GM10266 (cell line): ENCODE results near the gene FAAH.

Experiments used
- DNase-seq: peaks from one replicate; pipeline ENCODE4 v3.0.0; 2012; ENCODE audit errors: extremely low spot score
- TF ChIP-seq, protein P1 (sequence below): IDR thresholded peaks from 2 replicates; pipeline ENCODE4 v1.5.1; 2012; ENCODE audit warnings: mild to moderate bottlenecking, low read depth; ENCODE audit not compliant: control insufficient read depth, insufficient read depth; ENCODE audit errors: missing control alignments

FAAH gene

DNA sequence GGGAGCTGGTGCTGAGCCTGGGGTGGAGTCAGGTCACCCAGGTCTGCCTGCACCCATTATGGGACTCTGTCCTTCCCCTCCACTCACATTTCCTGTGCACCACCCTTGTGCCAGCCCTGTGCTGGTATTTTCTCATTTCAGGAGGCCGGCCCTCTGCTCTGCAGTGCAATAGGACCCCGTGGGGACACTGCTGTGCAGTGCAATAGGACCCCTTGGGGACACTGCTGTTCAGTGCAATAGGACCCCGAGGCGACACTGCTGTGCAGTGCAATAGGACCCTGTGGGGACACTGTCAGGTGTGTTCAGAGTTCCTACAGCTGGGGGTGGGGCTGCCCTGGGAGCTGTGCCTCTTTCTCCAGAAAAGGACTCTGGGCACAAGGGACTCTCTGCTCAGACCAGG is 59.3 kb downstream of the FAAH start:
- no peak for DNase-seq
- TF ChIP-seq, protein P1, sequence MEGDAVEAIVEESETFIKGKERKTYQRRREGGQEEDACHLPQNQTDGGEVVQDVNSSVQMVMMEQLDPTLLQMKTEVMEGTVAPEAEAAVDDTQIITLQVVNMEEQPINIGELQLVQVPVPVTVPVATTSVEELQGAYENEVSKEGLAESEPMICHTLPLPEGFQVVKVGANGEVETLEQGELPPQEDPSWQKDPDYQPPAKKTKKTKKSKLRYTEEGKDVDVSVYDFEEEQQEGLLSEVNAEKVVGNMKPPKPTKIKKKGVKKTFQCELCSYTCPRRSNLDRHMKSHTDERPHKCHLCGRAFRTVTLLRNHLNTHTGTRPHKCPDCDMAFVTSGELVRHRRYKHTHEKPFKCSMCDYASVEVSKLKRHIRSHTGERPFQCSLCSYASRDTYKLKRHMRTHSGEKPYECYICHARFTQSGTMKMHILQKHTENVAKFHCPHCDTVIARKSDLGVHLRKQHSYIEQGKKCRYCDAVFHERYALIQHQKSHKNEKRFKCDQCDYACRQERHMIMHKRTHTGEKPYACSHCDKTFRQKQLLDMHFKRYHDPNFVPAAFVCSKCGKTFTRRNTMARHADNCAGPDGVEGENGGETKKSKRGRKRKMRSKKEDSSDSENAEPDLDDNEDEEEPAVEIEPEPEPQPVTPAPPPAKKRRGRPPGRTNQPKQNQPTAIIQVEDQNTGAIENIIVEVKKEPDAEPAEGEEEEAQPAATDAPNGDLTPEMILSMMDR: no peak

- TF ChIP-seq, protein P1: no peak
- no peak for DNase-seq
Measured at GRCh38 chr1:46455951-46456350, 61.8 kb downstream of the FAAH start.

GRCh38 chr1:46456411-46456963 is 62.4 kb downstream of the FAAH start:
- TF ChIP-seq, protein P1: no peak
- no peak for DNase-seq

DNA sequence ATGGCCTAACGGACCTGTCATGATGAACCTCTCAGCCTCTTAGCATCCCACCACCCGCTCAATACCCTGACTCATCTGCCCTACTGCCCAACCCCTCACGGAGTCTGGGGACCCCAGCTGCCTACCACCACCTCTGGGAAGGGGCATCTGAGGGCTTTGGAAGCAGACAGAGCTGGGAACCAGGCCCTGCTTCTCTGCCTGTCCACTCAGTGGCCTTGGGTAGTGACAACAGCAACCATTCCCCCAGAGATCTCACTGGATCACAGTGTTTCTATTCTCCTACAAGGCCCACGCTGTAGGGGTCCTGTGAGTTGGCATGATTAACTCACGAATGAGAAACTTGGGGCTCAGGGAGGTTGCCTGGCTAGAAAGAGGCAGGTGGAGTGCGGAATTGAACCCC is 63.1 kb downstream of the FAAH start:
- no peak for DNase-seq
- TF ChIP-seq, protein P1: no peak

DNA sequence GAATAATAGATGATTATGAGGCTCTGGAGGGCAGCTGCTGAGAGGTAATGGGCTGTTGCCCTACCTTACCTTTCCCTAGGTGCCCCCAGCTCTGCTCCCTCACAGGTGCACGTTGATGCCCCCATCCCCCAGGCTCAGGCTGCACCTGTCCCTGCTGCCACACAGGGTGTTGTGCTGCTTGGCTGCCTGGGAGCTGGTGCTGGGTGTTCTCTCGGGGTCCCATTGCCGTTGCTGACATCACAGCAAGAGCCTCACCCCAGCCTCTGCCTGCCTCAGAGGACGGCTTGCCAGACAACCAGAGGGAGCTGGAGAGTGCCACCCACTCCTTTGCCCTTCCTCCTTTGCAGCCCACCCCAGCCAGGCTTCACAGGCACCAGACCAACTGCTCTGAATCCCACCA is 64.1 kb downstream of the FAAH start:
- TF ChIP-seq, protein P1: no peak
- no peak for DNase-seq

GRCh38 chr1:46458846-46459245 is 64.7 kb downstream of the FAAH start:
- DNase-seq: no peak
- TF ChIP-seq, protein P1: no peak

DNA sequence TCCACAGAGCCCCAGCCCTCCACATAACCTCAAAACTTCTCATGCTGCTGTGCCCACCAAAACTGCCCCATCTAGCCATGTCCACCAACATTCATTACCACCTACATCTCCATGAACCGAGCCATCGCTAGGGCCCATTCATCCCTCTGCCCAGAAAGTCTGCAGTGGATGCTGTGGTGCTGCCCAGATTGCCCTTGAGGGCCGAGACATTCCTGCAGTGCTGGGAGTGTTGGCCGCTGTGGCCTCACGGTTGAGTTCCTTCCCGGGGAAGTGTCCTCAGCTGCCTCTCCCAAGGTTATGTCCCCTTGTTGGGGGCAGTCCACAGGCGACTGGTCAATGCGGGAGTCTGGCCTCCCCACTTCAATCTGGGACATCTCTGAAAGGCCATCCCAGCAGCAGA is 65.2 kb downstream of the FAAH start:
- TF ChIP-seq, protein P1: no peak
- no peak for DNase-seq
